ENCODE measurements around the gene UGT1A10.
"Not testable (repeated sequence)": the region's sequence is repeated elsewhere in the genome, so short reads cannot be mapped to it uniquely, and the experiment has no call there.

Gene UGT1A10

DNA sequence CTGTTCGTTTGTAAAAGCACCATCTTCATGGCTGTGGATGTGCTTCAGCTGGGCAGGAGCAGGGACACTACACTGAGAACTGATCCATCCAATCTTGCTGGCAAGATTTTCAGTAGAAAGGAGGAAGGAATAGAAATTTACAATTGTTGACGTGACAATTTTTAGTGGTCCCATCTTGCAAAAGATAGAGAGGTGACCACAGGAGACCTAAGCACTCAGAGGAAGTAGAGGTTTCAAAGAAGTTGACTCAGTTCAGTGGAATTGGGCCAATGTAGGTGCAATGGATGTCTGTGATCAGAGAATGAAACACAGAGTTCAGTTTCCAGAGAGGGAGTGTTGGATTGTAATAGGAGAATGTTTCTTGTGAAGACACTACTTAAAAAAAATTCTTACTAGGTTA is 77.9 kb downstream of the UGT1A10 start:
- Histone ChIP-seq H3F3A (ENCODE audit: low read depth) (no peaks in the 10 kb centered on the region), H3K4me2 (ENCODE audit: low read depth, low read length, poor library complexity, severe bottlenecking) (no peak overlapping the region), H3K4me3 (ENCODE audit: low read length, poor library complexity, severe bottlenecking) (no peak overlapping the region), H3K79me2 (ENCODE audit: insufficient read depth, low read length) (no peaks in the 10 kb centered on the region), H3K9ac (ENCODE audit: low read depth, low read length, poor library complexity, severe bottlenecking) (no peak overlapping the region), H3K9me2 (replicated peaks; ENCODE audit: low read depth, low read length) (no peaks in the 10 kb centered on the region), H3K27me3 (ENCODE audit: insufficient read depth, low read length, poor library complexity, severe bottlenecking) (no peaks in the 10 kb centered on the region), H2AFZ (ENCODE audit: low read length) (no peak overlapping the region), H3K9me3 (ENCODE audit: insufficient read depth, low read depth, low read length) (no peaks in the 10 kb centered on the region), H3K36me3 (ENCODE audit: insufficient read depth, low read length) (no peaks in the 10 kb centered on the region), H3K4me1 (ENCODE audit: insufficient read depth, low read length, poor library complexity, severe bottlenecking) (no peaks in the 10 kb centered on the region), H4K20me1 (ENCODE audit: insufficient read depth, low read length, poor library complexity, severe bottlenecking) (no peaks in the 10 kb centered on the region)
- no peak for TF ChIP-seq EZH2phosphoT487 (IDR thresholded peaks at IDR 0.05; ENCODE audit: borderline replicate concordance)
- TF ChIP-seq, protein P1, sequence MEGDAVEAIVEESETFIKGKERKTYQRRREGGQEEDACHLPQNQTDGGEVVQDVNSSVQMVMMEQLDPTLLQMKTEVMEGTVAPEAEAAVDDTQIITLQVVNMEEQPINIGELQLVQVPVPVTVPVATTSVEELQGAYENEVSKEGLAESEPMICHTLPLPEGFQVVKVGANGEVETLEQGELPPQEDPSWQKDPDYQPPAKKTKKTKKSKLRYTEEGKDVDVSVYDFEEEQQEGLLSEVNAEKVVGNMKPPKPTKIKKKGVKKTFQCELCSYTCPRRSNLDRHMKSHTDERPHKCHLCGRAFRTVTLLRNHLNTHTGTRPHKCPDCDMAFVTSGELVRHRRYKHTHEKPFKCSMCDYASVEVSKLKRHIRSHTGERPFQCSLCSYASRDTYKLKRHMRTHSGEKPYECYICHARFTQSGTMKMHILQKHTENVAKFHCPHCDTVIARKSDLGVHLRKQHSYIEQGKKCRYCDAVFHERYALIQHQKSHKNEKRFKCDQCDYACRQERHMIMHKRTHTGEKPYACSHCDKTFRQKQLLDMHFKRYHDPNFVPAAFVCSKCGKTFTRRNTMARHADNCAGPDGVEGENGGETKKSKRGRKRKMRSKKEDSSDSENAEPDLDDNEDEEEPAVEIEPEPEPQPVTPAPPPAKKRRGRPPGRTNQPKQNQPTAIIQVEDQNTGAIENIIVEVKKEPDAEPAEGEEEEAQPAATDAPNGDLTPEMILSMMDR (conservative IDR thresholded peaks at IDR 0.05; ENCODE audit: low read length), result no peak

DNA sequence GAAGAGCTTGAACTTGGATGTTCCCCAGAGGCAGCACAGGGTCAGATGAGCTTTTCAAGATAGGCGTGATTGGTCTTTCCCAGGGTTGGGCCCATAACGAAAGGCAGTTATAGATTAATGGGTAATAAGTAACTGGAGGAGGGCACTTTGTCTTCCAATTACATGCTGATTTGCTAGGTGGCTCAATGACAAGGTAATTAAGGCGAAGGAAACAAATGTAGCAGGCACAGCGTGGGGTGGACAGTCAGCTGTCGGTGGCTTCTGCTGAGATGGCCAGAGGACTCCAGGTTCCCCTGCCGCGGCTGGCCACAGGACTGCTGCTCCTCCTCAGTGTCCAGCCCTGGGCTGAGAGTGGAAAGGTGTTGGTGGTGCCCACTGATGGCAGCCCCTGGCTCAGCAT is 82.3 kb downstream of the UGT1A10 start, which contains the start of gene UGT1A4:
TSS of gene UGT1A4 (plus strand) at position 185 of the 400 bp plus-strand sequence. CDS start at position 270, 85 bp downstream.
- Histone ChIP-seq H3K4me1 (ENCODE audit: insufficient read depth, low read length, poor library complexity, severe bottlenecking) (no peaks in the 10 kb centered on the region), H3K9me3 (ENCODE audit: insufficient read depth, low read depth, low read length) (no peaks in the 10 kb centered on the region), H3K4me3 (ENCODE audit: low read length, poor library complexity, severe bottlenecking) (no peak within 1 kb of the TSS), H3K27me3 (ENCODE audit: insufficient read depth, low read length, poor library complexity, severe bottlenecking) (no peaks in the 10 kb centered on the region), H3K9ac (ENCODE audit: low read depth, low read length, poor library complexity, severe bottlenecking) (no peak within 1 kb of the TSS), H3K79me2 (ENCODE audit: insufficient read depth, low read length) (no peaks in the 10 kb centered on the region), H3K9me2 (replicated peaks; ENCODE audit: low read depth, low read length) (no peaks in the 10 kb centered on the region), H4K20me1 (ENCODE audit: insufficient read depth, low read length, poor library complexity, severe bottlenecking) (no peaks in the 10 kb centered on the region), H3F3A (ENCODE audit: low read depth) (no peaks in the 10 kb centered on the region), H3K36me3 (ENCODE audit: insufficient read depth, low read length) (no peaks in the 10 kb centered on the region), H2AFZ (ENCODE audit: low read length) (no peak within 1 kb of the TSS), H3K4me2 (ENCODE audit: low read depth, low read length, poor library complexity, severe bottlenecking) (no peak within 1 kb of the TSS)
- TF ChIP-seq, protein P1 (conservative IDR thresholded peaks at IDR 0.05; ENCODE audit: low read length), result no peak

DNA sequence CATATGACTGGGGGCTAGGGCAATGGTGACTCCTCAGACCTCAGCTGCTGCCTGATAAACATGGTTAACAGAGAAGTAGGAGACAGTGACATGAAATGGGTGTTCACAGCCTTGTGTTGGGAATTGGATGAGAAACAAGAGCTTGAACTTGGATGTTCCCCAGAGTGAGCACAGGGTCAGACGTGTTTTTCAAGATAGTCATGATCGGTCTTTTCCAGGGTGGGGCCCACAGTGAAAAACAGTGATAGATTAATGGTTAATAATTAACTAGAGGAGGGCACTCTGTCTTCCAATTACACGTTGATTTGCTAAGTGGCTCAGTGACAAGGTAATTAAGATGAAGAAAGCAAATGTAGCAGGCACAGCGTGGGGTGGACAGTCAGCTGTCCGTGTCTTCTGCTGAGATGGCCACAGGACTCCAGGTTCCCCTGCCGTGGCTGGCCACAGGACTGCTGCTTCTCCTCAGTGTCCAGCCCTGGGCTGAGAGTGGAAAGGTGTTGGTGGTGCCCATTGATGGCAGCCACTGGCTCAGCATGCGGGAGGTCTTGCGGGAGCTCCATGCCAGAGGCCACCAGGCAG is 92.6 kb downstream of the UGT1A10 start, which contains the start of gene UGT1A3:
TSS of gene UGT1A3 (plus strand) at position 320 of the 579 bp plus-strand sequence. CDS start at position 405, 85 bp downstream.
- Histone ChIP-seq H4K20me1 (ENCODE audit: insufficient read depth, low read length, poor library complexity, severe bottlenecking) (no peaks in the 10 kb centered on the region), H3K4me2 (ENCODE audit: low read depth, low read length, poor library complexity, severe bottlenecking) (no peak within 1 kb of the TSS), H3K4me3 (ENCODE audit: low read length, poor library complexity, severe bottlenecking) (no peak within 1 kb of the TSS)

DNA sequence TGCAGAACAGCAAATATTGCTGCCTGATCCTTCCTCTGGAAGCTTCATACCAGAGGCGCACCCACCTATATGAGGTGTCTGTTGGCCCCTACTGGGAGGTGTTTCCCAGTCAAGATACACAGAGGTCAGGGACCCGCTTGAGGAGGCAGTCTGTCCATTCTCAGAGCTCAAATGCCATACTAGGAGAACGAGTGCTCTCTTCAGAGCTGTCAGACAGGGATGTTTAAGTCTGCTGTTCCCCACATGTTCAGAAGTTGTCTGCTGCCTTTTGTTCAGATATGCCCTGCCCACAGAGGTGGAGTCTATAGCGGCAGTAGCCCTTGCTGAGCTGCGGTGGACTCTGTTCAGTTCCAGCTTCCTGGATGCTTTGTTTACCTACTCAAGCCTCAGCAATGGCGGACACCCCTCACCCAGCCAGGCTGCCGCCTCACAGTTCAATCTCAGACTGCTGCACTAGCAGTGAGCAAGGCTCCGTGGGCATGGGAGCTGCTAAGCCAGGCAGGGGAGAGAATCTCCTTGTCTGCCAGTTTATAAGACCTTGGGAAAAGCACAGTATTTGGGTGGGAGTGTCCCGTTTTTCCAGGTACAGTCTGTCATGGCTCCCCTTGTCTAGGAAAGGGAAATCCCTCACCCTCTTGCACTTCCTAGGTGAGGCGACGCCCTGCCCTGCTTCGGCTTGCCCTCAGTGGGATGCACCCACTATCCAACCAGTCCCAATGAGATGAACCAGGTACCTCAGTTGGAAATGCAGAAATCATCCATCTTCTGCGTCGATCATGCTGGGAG is 100.8 kb downstream of the UGT1A10 start:
- H3K9ac ChIP-seq (ENCODE audit: low read depth, low read length, poor library complexity, severe bottlenecking); H3K4me1 ChIP-seq (ENCODE audit: insufficient read depth, low read length, poor library complexity, severe bottlenecking): not testable (repeated sequence)

More for the DNA sequence above, 92.6 kb downstream of the UGT1A10 start, which contains the start of gene UGT1A3:
- no peaks in the 10 kb centered on the region for H3K79me2 ChIP-seq (ENCODE audit: insufficient read depth, low read length)
- H2AFZ ChIP-seq (ENCODE audit: low read length), result no peak within 1 kb of the TSS
- H3K9ac ChIP-seq (ENCODE audit: low read depth, low read length, poor library complexity, severe bottlenecking), result no peak within 1 kb of the TSS
- H3F3A ChIP-seq (ENCODE audit: low read depth), result no peaks in the 10 kb centered on the region
- H3K9me2 ChIP-seq (replicated peaks; ENCODE audit: low read depth, low read length), result no peaks in the 10 kb centered on the region
- H3K27me3 ChIP-seq (ENCODE audit: insufficient read depth, low read length, poor library complexity, severe bottlenecking), result no peaks in the 10 kb centered on the region
- H3K4me1 ChIP-seq (ENCODE audit: insufficient read depth, low read length, poor library complexity, severe bottlenecking), result no peaks in the 10 kb centered on the region
- H3K9me3 ChIP-seq (ENCODE audit: insufficient read depth, low read depth, low read length), result no peaks in the 10 kb centered on the region
- TF ChIP-seq, protein P1 (conservative IDR thresholded peaks at IDR 0.05; ENCODE audit: low read length), result no peak
- TF ChIP-seq EZH2phosphoT487 (IDR thresholded peaks at IDR 0.05; ENCODE audit: borderline replicate concordance), result no peak
- H3K36me3 ChIP-seq (ENCODE audit: insufficient read depth, low read length), result no peaks in the 10 kb centered on the region

More for the DNA sequence above, 100.8 kb downstream of the UGT1A10 start:
- not testable (repeated sequence) for H3K9me2 ChIP-seq (replicated peaks; ENCODE audit: low read depth, low read length); H3K4me2 ChIP-seq (ENCODE audit: low read depth, low read length, poor library complexity, severe bottlenecking); H3K27me3 ChIP-seq (ENCODE audit: insufficient read depth, low read length, poor library complexity, severe bottlenecking); H3K9me3 ChIP-seq (ENCODE audit: insufficient read depth, low read depth, low read length); H3K36me3 ChIP-seq (ENCODE audit: insufficient read depth, low read length); H2AFZ ChIP-seq (ENCODE audit: low read length); H4K20me1 ChIP-seq (ENCODE audit: insufficient read depth, low read length, poor library complexity, severe bottlenecking); H3K4me3 ChIP-seq (ENCODE audit: low read length, poor library complexity, severe bottlenecking); H3K79me2 ChIP-seq (ENCODE audit: insufficient read depth, low read length); H3F3A ChIP-seq (ENCODE audit: low read depth)

Data from Loucy (cell line).